ENCODE measurements around the gene SELENON. TPM values are rescaled to one million over a fixed set of nuclear protein-coding genes. Genes with fewer than 3 reads are reported as not detected.

The SELENON gene
- total and polyA plus RNA-seq, 2 of the 8 experiments (the other 6 are each of a cell fraction or from before 2014, with no cell fraction given), result 43.0 to 77.6 TPM

- H4K20me1 ChIP-seq (replicated peaks in 1 of 2; ENCODE audit: control insufficient read depth in 1 of 2, insufficient read depth in 2 of 2, low read length in 2 of 2), result peaks cover 2 to 11% of the 10 kb centered on the region in 2 experiments
- H3K4me3 ChIP-seq (ENCODE audit: extremely low read depth in 1 of 4, insufficient read depth in 2 of 4, low read depth in 3 of 4, low read length in 4 of 4), result no peak overlapping the region
- H2AFZ ChIP-seq (ENCODE audit: low read length), result no peak overlapping the region
- no peak overlapping the region for H2BK120ac ChIP-seq (replicated peaks; ENCODE audit: low read depth, low read length)
- no peaks in the 10 kb centered on the region for H3K23me2 ChIP-seq (ENCODE audit: low read depth, low read length)
- no peak overlapping the region for H2BK12ac ChIP-seq (ENCODE audit: low read depth, low read length)
- peaks cover 0 to 5% (median 2%) of the 10 kb centered on the region in 4 experiments; a peak in 4 of 7 replicates for H3K4me1 ChIP-seq (replicated peaks in 1 of 4; ENCODE audit: control insufficient read depth in 3 of 4, insufficient read depth in 4 of 4, low read length in 3 of 4)
- no peaks in the 10 kb centered on the region for H3K27me3 ChIP-seq (replicated peaks in 1 of 4; ENCODE audit: control insufficient read depth in 3 of 4, extremely low read depth in 1 of 4, insufficient read depth in 3 of 4, low read length in 3 of 4)
- H4K91ac ChIP-seq (replicated peaks; ENCODE audit: insufficient read length, low read length), result no peak overlapping the region
- no peak overlapping the region for H4K8ac ChIP-seq (ENCODE audit: extremely low read depth, insufficient read depth, low read length)
- no peak for DNase-seq (ENCODE audit: low read depth in 1 of 2, low spot score in 2 of 2)
- no peak overlapping the region for H3K27ac ChIP-seq (ENCODE audit: low read depth, low read length)
- H3K56ac ChIP-seq (replicated peaks; ENCODE audit: insufficient read length, low read depth, low read length), result no peak overlapping the region
- 93% methylated on average over 22 of the region's 34 CpGs; no CpG with 5 or more reads in 1 of the 2 experiments for WGBS, 2 experiments (ENCODE audit: extremely low coverage in 1 of 2, insufficient coverage in 1 of 2, insufficient read length in 1 of 2, insufficient replicate concordance in 2 of 2, low coverage in 1 of 2, low lambda C conversion rate in 2 of 2, missing lambda C conversion rate in 1 of 2)
- CTCF ChIA-PET (ENCODE audit: partially characterized antibody), result interaction anchor here (0.5 to 8.2 kb wide), 31 partner anchors 8 to 527 kb away, joined by 3 to 83 read pairs (median 4); partner anchors contain the start of gene SELENON
- H3K14ac ChIP-seq (ENCODE audit: insufficient read length), result no peak overlapping the region
- no peak overlapping the region for H2AK5ac ChIP-seq (ENCODE audit: low read depth, low read length)
- no peak overlapping the region for H3K4me2 ChIP-seq (ENCODE audit: insufficient read depth in 1 of 2, low read depth in 2 of 2, low read length in 2 of 2)
- H3K79me2 ChIP-seq (ENCODE audit: control insufficient read depth in 1 of 2, insufficient read depth in 2 of 2, low read length in 2 of 2), result no peaks in the 10 kb centered on the region
- no peak overlapping the region for H3K23ac ChIP-seq (ENCODE audit: insufficient read length)
- POLR2A ChIA-PET (ENCODE audit: partially characterized antibody), result interaction anchor here (0.5 to 5.6 kb wide), 3 partner anchors 11 to 201 kb away, joined by 3 to 32 read pairs (median 3); partner anchors contain the start of gene MTFR1L
- H3K36me3 ChIP-seq (ENCODE audit: control insufficient read depth in 2 of 4, insufficient read depth in 4 of 4, low read length in 3 of 4), result peaks cover 0 to 13% (median 5%) of the 10 kb centered on the region in 4 experiments; a peak in 5 of 8 replicates
- no peak overlapping the region for H3K4ac ChIP-seq (replicated peaks; ENCODE audit: insufficient read length, low read depth, low read length)
- H2BK5ac ChIP-seq (ENCODE audit: low read depth, low read length), result no peak overlapping the region
- H2BK15ac ChIP-seq (ENCODE audit: low read length), result no peak overlapping the region
- H3K79me1 ChIP-seq (ENCODE audit: low read depth, low read length), result no peaks in the 10 kb centered on the region; the same call in 1 of the 2 replicates
- H2BK20ac ChIP-seq (ENCODE audit: low read length), result no peak overlapping the region
- no peaks in the 10 kb centered on the region for H3K9me3 ChIP-seq (ENCODE audit: insufficient read depth in 2 of 2, low read depth in 1 of 2, low read length in 1 of 2)
- no peak overlapping the region for H4K5ac ChIP-seq (ENCODE audit: insufficient read length, low read depth, low read length)
- no peak for FAIRE-seq
- H3K18ac ChIP-seq (ENCODE audit: extremely low read depth, low read length), result no peak overlapping the region
- no peak overlapping the region for H3K9ac ChIP-seq (replicated peaks in 1 of 4; ENCODE audit: extremely low read depth in 1 of 4, low read depth in 3 of 4, low read length in 3 of 4)
- no peak for TF ChIP-seq CBX8 (IDR thresholded peaks at IDR 0.05; ENCODE audit: borderline replicate concordance, low read depth, low read length)
- TF ChIP-seq POLR2A (IDR thresholded peaks at IDR 0.05; ENCODE audit: control extremely low read depth in 1 of 2, low read depth in 2 of 2, low read length in 2 of 2), result no peak
- TF ChIP-seq ATF3 (IDR thresholded peaks at IDR 0.05; ENCODE audit: insufficient read depth, low read depth, low read length), result no peak
- TF ChIP-seq TCF12 (IDR thresholded peaks at IDR 0.05; ENCODE audit: low read depth, low read length), result no peak
- no peak for TF ChIP-seq GTF2F1 (IDR thresholded peaks at IDR 0.05; ENCODE audit: borderline replicate concordance, low read depth, low read length)
- TF ChIP-seq CREB1 (IDR thresholded peaks at IDR 0.05), result no peak
- TF ChIP-seq ATF2 (IDR thresholded peaks at IDR 0.05; ENCODE audit: low read length), result no peak
- no peak for TF ChIP-seq EP300 (IDR thresholded peaks at IDR 0.05; ENCODE audit: borderline replicate concordance in 1 of 2, low read depth in 2 of 2, low read length in 2 of 2)
- TF ChIP-seq CTBP2 (IDR thresholded peaks at IDR 0.05; ENCODE audit: borderline replicate concordance, insufficient read depth, insufficient read length, low read length), result no peak
These were observed 8.7 kb downstream of the SELENON start for GRCh38 chr1:25808481-25809244.

Data from H1 (cell line).